Hepatocyte (in vitro differentiated cells): Measurements from ENCODE around the gene PTGER4. TPM values are rescaled to one million over a fixed set of nuclear protein-coding genes. Genes with fewer than 3 reads are reported as not detected.
A peak's percentile ranks its signal among the peaks of the same experiment; 100 is the strongest.

Experiments
- DNase-seq: peaks from one replicate; pipeline ENCODE4 v3.0.0-alpha.2; 2016; ENCODE audit warnings: low spot score
- H2AFZ ChIP-seq: fragments of 200-600 bp; sonication (generic); 2 replicates; pipeline ENCODE4 v1.6.0; 2016; ENCODE audit warnings: antibody characterized with exemption, mild to moderate bottlenecking
- H3K27ac ChIP-seq: fragments of 200-600 bp; sonication (generic); 2 replicates; pipeline ENCODE4 v1.5.1; 2016; ENCODE audit warnings: mild to moderate bottlenecking
- H3K27me3 ChIP-seq: fragments of 200-600 bp; sonication (generic); 2 replicates; pipeline ENCODE4 v1.6.1; 2016
- H3K36me3 ChIP-seq: fragments of 200-600 bp; sonication (generic); replicated peaks from 2 replicates; pipeline ENCODE4 v1.5.1; 2016; ENCODE audit warnings: low read depth; ENCODE audit not compliant: insufficient read depth
- H3K4me1 ChIP-seq: fragments of 200-600 bp; sonication (generic); 2 replicates; pipeline ENCODE4 v1.5.1; 2016; ENCODE audit warnings: mild to moderate bottlenecking, moderate library complexity; ENCODE audit not compliant: insufficient read depth
- H3K4me2 ChIP-seq: fragments of 200-600 bp; sonication (generic); 2 replicates; pipeline ENCODE4 v1.6.0; 2016
- H3K4me3 ChIP-seq: fragments of 200-600 bp; sonication (generic); 2 replicates; pipeline ENCODE4 v1.5.1; 2016; ENCODE audit warnings: mild to moderate bottlenecking
- H3K79me2 ChIP-seq: fragments of 200-600 bp; sonication (generic); 2 replicates; pipeline ENCODE4 v1.6.0; 2017; ENCODE audit warnings: mild to moderate bottlenecking
- H3K9me2 ChIP-seq: fragments of 200-600 bp; sonication (generic); replicated peaks from 2 replicates; pipeline ENCODE4 v1.6.0; 2017; ENCODE audit warnings: mild to moderate bottlenecking; ENCODE audit not compliant: insufficient read depth
- H3K9me3 ChIP-seq: fragments of 200-600 bp; sonication (generic); 2 replicates; pipeline ENCODE4 v1.5.1; 2016; ENCODE audit warnings: low read depth, mild to moderate bottlenecking
- H4K20me1 ChIP-seq: fragments of 200-600 bp; sonication (generic); 2 replicates; pipeline ENCODE4 v1.6.0; 2016; ENCODE audit warnings: mild to moderate bottlenecking; ENCODE audit not compliant: insufficient read depth, poor library complexity, severe bottlenecking
- EZH2 ChIP-seq: fragments of 200-600 bp; sonication (generic); IDR thresholded peaks from 2 replicates; pipeline ENCODE4 v1.6.1; 2016; ENCODE audit warnings: antibody characterized with exemption, mild to moderate bottlenecking, borderline replicate concordance
- EZH2phosphoT487 ChIP-seq: fragments of 200-600 bp; sonication (generic); IDR thresholded peaks from one replicate; pipeline ENCODE4 v1.6.1; 2018; ENCODE audit warnings: antibody characterized with exemption, mild to moderate bottlenecking, low read depth, moderate library complexity; ENCODE audit not compliant: unreplicated experiment, severe bottlenecking
- WGBS: methylation state at CpG from one replicate; pipeline ENCODE4 v1.1.6; 2016; ENCODE audit warnings: low lambda C conversion rate; ENCODE audit errors: missing lambda C conversion rate; 5-methylcytosine and 5-hydroxymethylcytosine counted together
- polyA plus RNA-seq: library from polyadenylated mRNA; unstranded; fragments of >200 nt; fragmentation: Nextera tagmentation; extraction: Ambion mirVana; gene quantifications from 2 replicates; pipeline ENCODE4 v1.2.1, GENCODE V29; 2016
- total RNA-seq: library from RNA; depleted of rRNA; stranded (reverse); fragments of >200 nt; gene quantifications from 2 replicates; pipeline ENCODE4 v1.2.3, GENCODE V29; 2014
- TF ChIP-seq, protein P1 (sequence below): fragments of 200-600 bp; sonication (generic); IDR thresholded peaks from 2 replicates; pipeline ENCODE4 v1.5.1; 2016; ENCODE audit warnings: antibody characterized with exemption, mild to moderate bottlenecking; ENCODE audit not compliant: poor library complexity

PTGER4 gene
- total and polyA plus RNA-seq, 2 experiments from 2014 or later: 3.6 to 7.1 TPM

GRCh38 chr5:40734986-40735385 lies 55.3 kb downstream of the PTGER4 start:
- H4K20me1 ChIP-seq: no peaks in the 10 kb centered on the region
- peaks cover 32% of the 10 kb centered on the region for H3K4me1 ChIP-seq
- H3K27me3 ChIP-seq: no peaks in the 10 kb centered on the region
- TF ChIP-seq EZH2: no peak
- TF ChIP-seq, protein P1, sequence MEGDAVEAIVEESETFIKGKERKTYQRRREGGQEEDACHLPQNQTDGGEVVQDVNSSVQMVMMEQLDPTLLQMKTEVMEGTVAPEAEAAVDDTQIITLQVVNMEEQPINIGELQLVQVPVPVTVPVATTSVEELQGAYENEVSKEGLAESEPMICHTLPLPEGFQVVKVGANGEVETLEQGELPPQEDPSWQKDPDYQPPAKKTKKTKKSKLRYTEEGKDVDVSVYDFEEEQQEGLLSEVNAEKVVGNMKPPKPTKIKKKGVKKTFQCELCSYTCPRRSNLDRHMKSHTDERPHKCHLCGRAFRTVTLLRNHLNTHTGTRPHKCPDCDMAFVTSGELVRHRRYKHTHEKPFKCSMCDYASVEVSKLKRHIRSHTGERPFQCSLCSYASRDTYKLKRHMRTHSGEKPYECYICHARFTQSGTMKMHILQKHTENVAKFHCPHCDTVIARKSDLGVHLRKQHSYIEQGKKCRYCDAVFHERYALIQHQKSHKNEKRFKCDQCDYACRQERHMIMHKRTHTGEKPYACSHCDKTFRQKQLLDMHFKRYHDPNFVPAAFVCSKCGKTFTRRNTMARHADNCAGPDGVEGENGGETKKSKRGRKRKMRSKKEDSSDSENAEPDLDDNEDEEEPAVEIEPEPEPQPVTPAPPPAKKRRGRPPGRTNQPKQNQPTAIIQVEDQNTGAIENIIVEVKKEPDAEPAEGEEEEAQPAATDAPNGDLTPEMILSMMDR: no peak
- TF ChIP-seq EZH2phosphoT487: no peak
- H3K79me2 ChIP-seq: peaks cover 24% of the 10 kb centered on the region
- H3K36me3 ChIP-seq: no peaks in the 10 kb centered on the region
- no peak for DNase-seq
- peak overlapping the region; percentile 39 for H3K4me2 ChIP-seq
- no peak overlapping the region for H3K4me3 ChIP-seq
- H3K9me3 ChIP-seq: no peaks in the 10 kb centered on the region
- H3K9me2 ChIP-seq: no peaks in the 10 kb centered on the region
- peak overlapping the region; percentile 28 for H3K27ac ChIP-seq
- WGBS: 78% methylated on average over 2 of the region's 2 CpGs
- H2AFZ ChIP-seq: no peak overlapping the region

- Histone ChIP-seq H3K27ac (peak overlapping the region; percentile 28), H3K79me2 (peaks cover 21% of the 10 kb centered on the region), H3K4me2 (no peak overlapping the region), H3K4me3 (no peak overlapping the region), H3K9me3 (no peaks in the 10 kb centered on the region), H3K9me2 (no peaks in the 10 kb centered on the region), H2AFZ (no peak overlapping the region), H4K20me1 (no peaks in the 10 kb centered on the region), H3K36me3 (no peaks in the 10 kb centered on the region), H3K27me3 (no peaks in the 10 kb centered on the region), H3K4me1 (peaks cover 32% of the 10 kb centered on the region)
- TF ChIP-seq EZH2 (no peak), EZH2phosphoT487 (no peak)
- TF ChIP-seq, protein P1: no peak
- DNase-seq: no peak
Observed at GRCh38 chr5:40735609-40736008, 55.9 kb downstream of the PTGER4 start.

GRCh38 chr5:40736103-40736875 lies 56.6 kb downstream of the PTGER4 start:
- Histone ChIP-seq H3K27me3 (no peaks in the 10 kb centered on the region), H3K9me2 (no peaks in the 10 kb centered on the region), H3K4me1 (peaks cover 32% of the 10 kb centered on the region), H3K4me2 (no peak overlapping the region), H3K36me3 (no peaks in the 10 kb centered on the region), H3K27ac (no peak overlapping the region), H3K79me2 (peaks cover 21% of the 10 kb centered on the region), H4K20me1 (no peaks in the 10 kb centered on the region), H3K4me3 (no peak overlapping the region), H2AFZ (no peak overlapping the region), H3K9me3 (no peaks in the 10 kb centered on the region)
- WGBS: 27% methylated on average over 1 of the region's 1 CpG
- TF ChIP-seq EZH2phosphoT487 (no peak), EZH2 (no peak)
- TF ChIP-seq, protein P1: peak; percentile 77
- DNase-seq: peak; percentile 57
